Anterior cingulate cortex (tissue), 58 donors: ENCODE results near the gene ASCL2.
"Not testable (repeated sequence)": the region's sequence is repeated elsewhere in the genome, so short reads cannot be mapped to it uniquely, and the experiment has no call there.

Source experiments
- DNase-seq, 58 donors: peaks; one replicate each; lab custom pipeline; 2025; lab: John Stamatoyannopoulos, UW

Gene ASCL2

GRCh38 chr11:2298795-2299761 lies 28.7 kb upstream of the ASCL2 start:
- DNase-seq = no peak

- no peak for DNase-seq
Measured at GRCh38 chr11:2298131-2298794, 27.9 kb upstream of the ASCL2 start.

- no peak for DNase-seq
Measured at GRCh38 chr11:2297623-2298030, 27.2 kb upstream of the ASCL2 start.

- no peak for DNase-seq
Measured at GRCh38 chr11:2296913-2297622, 26.7 kb upstream of the ASCL2 start.

GRCh38 chr11:2295971-2296912 lies 25.9 kb upstream of the ASCL2 start:
- DNase-seq = no peak

- no peak for DNase-seq
Measured at GRCh38 chr11:2294926-2295290, 24.5 kb upstream of the ASCL2 start.

- no peak for DNase-seq
Measured at GRCh38 chr11:2293984-2294925, 23.9 kb upstream of the ASCL2 start.

GRCh38 chr11:2293531-2293971 lies 23.2 kb upstream of the ASCL2 start:
- DNase-seq = no peak

GRCh38 chr11:2290351-2290841 lies 20.0 kb upstream of the ASCL2 start:
- no peak for DNase-seq

- no peak for DNase-seq
Measured at GRCh38 chr11:2289859-2290258, 19.5 kb upstream of the ASCL2 start.

GRCh38 chr11:2289350-2289749 lies 19.0 kb upstream of the ASCL2 start:
- DNase-seq = no peak

- DNase-seq = no peak
Measured at GRCh38 chr11:2287091-2287490, 16.7 kb upstream of the ASCL2 start.

GRCh38 chr11:2286350-2286749 lies 16.0 kb upstream of the ASCL2 start:
- DNase-seq = not testable (repeated sequence)

- DNase-seq = no peak
Measured at GRCh38 chr11:2280208-2280607, 9.8 kb upstream of the ASCL2 start.

GRCh38 chr11:2277933-2278523 lies 7.6 kb upstream of the ASCL2 start:
- no peak for DNase-seq

- DNase-seq = no peak
Measured at GRCh38 chr11:2277008-2277346, 6.6 kb upstream of the ASCL2 start.

- DNase-seq = no peak
Measured at GRCh38 chr11:2276280-2277007, 6.1 kb upstream of the ASCL2 start.
